ENCODE measurements around the gene OR9Q2. TPM values are rescaled to one million over a fixed set of nuclear protein-coding genes. Genes with fewer than 3 reads are reported as not detected.

Gene OR9Q2
- total and polyA plus RNA-seq, 2 of the 13 experiments (the other 11 are each of a cell fraction or from before 2014, with no cell fraction given): not detected

- no peak for TF ChIP-seq ZBTB34 (CRISPR knock-in tag; IDR thresholded peaks at IDR 0.05)
- no peak for TF ChIP-seq ZBTB21 (CRISPR knock-in tag; IDR thresholded peaks at IDR 0.05)
- TF ChIP-seq ZNF562 (CRISPR knock-in tag; IDR thresholded peaks at IDR 0.05; ENCODE audit: borderline replicate concordance): no peak
- no peak for TF ChIP-seq ZNF343 (CRISPR knock-in tag; IDR thresholded peaks at IDR 0.05)
- TF ChIP-seq NCOA1 (CRISPR knock-in tag; IDR thresholded peaks at IDR 0.05): peak; percentile 90
- no peak for TF ChIP-seq REXO4 (CRISPR knock-in tag; IDR thresholded peaks at IDR 0.05; ENCODE audit: borderline replicate concordance)
- TF ChIP-seq CEBPB (IDR thresholded peaks at IDR 0.05; ENCODE audit: borderline replicate concordance, low read depth, low read length): peak; percentile 72
- TF ChIP-seq, protein P1, sequence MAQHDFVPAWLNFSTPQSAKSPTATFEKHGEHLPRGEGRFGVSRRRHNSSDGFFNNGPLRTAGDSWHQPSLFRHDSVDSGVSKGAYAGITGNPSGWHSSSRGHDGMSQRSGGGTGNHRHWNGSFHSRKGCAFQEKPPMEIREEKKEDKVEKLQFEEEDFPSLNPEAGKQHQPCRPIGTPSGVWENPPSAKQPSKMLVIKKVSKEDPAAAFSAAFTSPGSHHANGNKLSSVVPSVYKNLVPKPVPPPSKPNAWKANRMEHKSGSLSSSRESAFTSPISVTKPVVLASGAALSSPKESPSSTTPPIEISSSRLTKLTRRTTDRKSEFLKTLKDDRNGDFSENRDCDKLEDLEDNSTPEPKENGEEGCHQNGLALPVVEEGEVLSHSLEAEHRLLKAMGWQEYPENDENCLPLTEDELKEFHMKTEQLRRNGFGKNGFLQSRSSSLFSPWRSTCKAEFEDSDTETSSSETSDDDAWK (CRISPR knock-in tag; IDR thresholded peaks at IDR 0.05): no peak
- no peak for TF ChIP-seq CHD2 (IDR thresholded peaks at IDR 0.05; ENCODE audit: low read depth, low read length)
- no peak; the same call in 1 of the 2 replicates for TF ChIP-seq ZNF772 (CRISPR knock-in tag; IDR thresholded peaks at IDR 0.05)
- TF ChIP-seq SRSF4 (IDR thresholded peaks at IDR 0.05; ENCODE audit: low read depth, low read length, poor library complexity, severe bottlenecking): no peak
- TF ChIP-seq SRSF1 (optimal IDR thresholded peaks at IDR 0.05; ENCODE audit: low read depth, low read length): no peak
- TF ChIP-seq SALL2 (CRISPR knock-in tag; IDR thresholded peaks at IDR 0.05): peak; percentile 50; the same call in 1 of the 2 replicates
- TF ChIP-seq PRPF4 (IDR thresholded peaks at IDR 0.05; ENCODE audit: low read depth, low read length, poor library complexity, severe bottlenecking): no peak
- no peak for TF ChIP-seq ELF4 (CRISPR knock-in tag; IDR thresholded peaks at IDR 0.05; ENCODE audit: borderline replicate concordance)
- peak; percentile 99 for TF ChIP-seq HNF4A (CRISPR knock-in tag; IDR thresholded peaks at IDR 0.05)
- TF ChIP-seq, protein P2, sequence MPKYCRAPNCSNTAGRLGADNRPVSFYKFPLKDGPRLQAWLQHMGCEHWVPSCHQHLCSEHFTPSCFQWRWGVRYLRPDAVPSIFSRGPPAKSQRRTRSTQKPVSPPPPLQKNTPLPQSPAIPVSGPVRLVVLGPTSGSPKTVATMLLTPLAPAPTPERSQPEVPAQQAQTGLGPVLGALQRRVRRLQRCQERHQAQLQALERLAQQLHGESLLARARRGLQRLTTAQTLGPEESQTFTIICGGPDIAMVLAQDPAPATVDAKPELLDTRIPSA (CRISPR knock-in tag; IDR thresholded peaks at IDR 0.05; ENCODE audit: borderline replicate concordance): no peak
- TF ChIP-seq CENPBD1 (CRISPR knock-in tag; IDR thresholded peaks at IDR 0.05; ENCODE audit: borderline replicate concordance, low read depth): no peak
- no peak for TF ChIP-seq ZNF441 (CRISPR knock-in tag; IDR thresholded peaks at IDR 0.05; ENCODE audit: borderline replicate concordance)
- TF ChIP-seq RFX1 (IDR thresholded peaks at IDR 0.05): no peak
- TF ChIP-seq, protein P3, sequence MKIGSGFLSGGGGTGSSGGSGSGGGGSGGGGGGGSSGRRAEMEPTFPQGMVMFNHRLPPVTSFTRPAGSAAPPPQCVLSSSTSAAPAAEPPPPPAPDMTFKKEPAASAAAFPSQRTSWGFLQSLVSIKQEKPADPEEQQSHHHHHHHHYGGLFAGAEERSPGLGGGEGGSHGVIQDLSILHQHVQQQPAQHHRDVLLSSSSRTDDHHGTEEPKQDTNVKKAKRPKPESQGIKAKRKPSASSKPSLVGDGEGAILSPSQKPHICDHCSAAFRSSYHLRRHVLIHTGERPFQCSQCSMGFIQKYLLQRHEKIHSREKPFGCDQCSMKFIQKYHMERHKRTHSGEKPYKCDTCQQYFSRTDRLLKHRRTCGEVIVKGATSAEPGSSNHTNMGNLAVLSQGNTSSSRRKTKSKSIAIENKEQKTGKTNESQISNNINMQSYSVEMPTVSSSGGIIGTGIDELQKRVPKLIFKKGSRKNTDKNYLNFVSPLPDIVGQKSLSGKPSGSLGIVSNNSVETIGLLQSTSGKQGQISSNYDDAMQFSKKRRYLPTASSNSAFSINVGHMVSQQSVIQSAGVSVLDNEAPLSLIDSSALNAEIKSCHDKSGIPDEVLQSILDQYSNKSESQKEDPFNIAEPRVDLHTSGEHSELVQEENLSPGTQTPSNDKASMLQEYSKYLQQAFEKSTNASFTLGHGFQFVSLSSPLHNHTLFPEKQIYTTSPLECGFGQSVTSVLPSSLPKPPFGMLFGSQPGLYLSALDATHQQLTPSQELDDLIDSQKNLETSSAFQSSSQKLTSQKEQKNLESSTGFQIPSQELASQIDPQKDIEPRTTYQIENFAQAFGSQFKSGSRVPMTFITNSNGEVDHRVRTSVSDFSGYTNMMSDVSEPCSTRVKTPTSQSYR (CRISPR knock-in tag; IDR thresholded peaks at IDR 0.05; ENCODE audit: borderline replicate concordance): peak; percentile 60; the same call in 1 of the 2 replicates
- no peak for TF ChIP-seq NFE2L1 (CRISPR knock-in tag; IDR thresholded peaks at IDR 0.05; ENCODE audit: borderline replicate concordance)
Observed at GRCh38 chr11:58165504-58166106, 23.3 kb upstream of the OR9Q2 start (continued).

Measured in HepG2 (cell line).